ENCODE data around the gene BEND4.

The BEND4 gene

GRCh38 chr4:42142591-42142990, 9.9 kb downstream of the BEND4 start:
- Histone ChIP-seq H2BK15ac (ENCODE audit: low read depth, poor library complexity, severe bottlenecking) (no peak overlapping the region), H2BK5ac (ENCODE audit: low read depth, low read length, poor library complexity, severe bottlenecking) (no peak overlapping the region), H3K9me3 (ENCODE audit: control insufficient read depth, low read length) (no peaks in the 10 kb centered on the region), H3K4me3 (ENCODE audit: insufficient read depth in 1 of 2, low read depth in 1 of 2, low read length in 2 of 2) (no peak overlapping the region), H3K14ac (ENCODE audit: low read length in 2 of 2) (no peak overlapping the region), H2BK12ac (ENCODE audit: low read length in 2 of 2) (no peak overlapping the region), H3K4ac (ENCODE audit: low read depth in 1 of 2, low read length in 2 of 2) (no peak overlapping the region), H3K18ac (ENCODE audit: low read depth in 1 of 2, low read length in 2 of 2) (no peak overlapping the region), H2BK120ac (ENCODE audit: low read depth, low read length) (no peak overlapping the region), H3K23ac (ENCODE audit: low read length in 2 of 2) (no peak overlapping the region), H3K27me3 (ENCODE audit: control insufficient read depth in 1 of 2, insufficient read depth in 1 of 2, low read length in 2 of 2) (peaks cover 15 to 17% of the 10 kb centered on the region in 2 experiments), H2AK5ac (ENCODE audit: low read length, severe bottlenecking) (no peak overlapping the region), H3K4me1 (ENCODE audit: control insufficient read depth, insufficient read depth, low read depth, low read length) (no peaks in the 10 kb centered on the region), H3K9ac (ENCODE audit: low read length) (no peak overlapping the region), H4K8ac (ENCODE audit: low read length) (no peak overlapping the region), H3K4me2 (ENCODE audit: low read length, poor library complexity, severe bottlenecking) (no peak overlapping the region), H2AFZ (ENCODE audit: low read depth, low read length) (no peak overlapping the region), H3K27ac (ENCODE audit: low read length, poor library complexity, severe bottlenecking) (no peak overlapping the region), H3K79me1 (replicated peaks; ENCODE audit: low read length, poor library complexity, severe bottlenecking) (no peaks in the 10 kb centered on the region), H4K91ac (ENCODE audit: low read length) (no peak overlapping the region), H3K36me3 (ENCODE audit: control insufficient read depth in 1 of 2, insufficient read depth in 2 of 2, low read depth in 1 of 2, low read length in 2 of 2) (no peaks in the 10 kb centered on the region)
- DNase-seq, result no peak
- WGBS, result 61% methylated on average over 3 of the region's 4 CpGs

GRCh38 chr4:42136371-42136770, 16.1 kb downstream of the BEND4 start:
- no peaks in the 10 kb centered on the region for H3K4me1 ChIP-seq (ENCODE audit: control insufficient read depth, insufficient read depth, low read depth, low read length)
- no peak overlapping the region for H2BK120ac ChIP-seq (ENCODE audit: low read depth, low read length)
- no peak overlapping the region for H3K18ac ChIP-seq (ENCODE audit: low read depth in 1 of 2, low read length in 2 of 2)
- no peak overlapping the region for H3K27ac ChIP-seq (ENCODE audit: low read length, poor library complexity, severe bottlenecking)
- H3K36me3 ChIP-seq (ENCODE audit: control insufficient read depth in 1 of 2, insufficient read depth in 2 of 2, low read depth in 1 of 2, low read length in 2 of 2), result no peaks in the 10 kb centered on the region
- H3K23ac ChIP-seq (ENCODE audit: low read length in 2 of 2), result no peak overlapping the region
- no peak overlapping the region for H4K91ac ChIP-seq (ENCODE audit: low read length)
- H2AK5ac ChIP-seq (ENCODE audit: low read length, severe bottlenecking), result no peak overlapping the region
- H3K27me3 ChIP-seq (ENCODE audit: control insufficient read depth in 1 of 2, insufficient read depth in 1 of 2, low read length in 2 of 2), result peaks cover 2 to 9% of the 10 kb centered on the region in 2 experiments
- DNase-seq, result no peak
- H2BK12ac ChIP-seq (ENCODE audit: low read length in 2 of 2), result no peak overlapping the region
- no peaks in the 10 kb centered on the region for H3K9me3 ChIP-seq (ENCODE audit: control insufficient read depth, low read length)
- no peak overlapping the region for H4K8ac ChIP-seq (ENCODE audit: low read length)
- no peak overlapping the region for H3K4ac ChIP-seq (ENCODE audit: low read depth in 1 of 2, low read length in 2 of 2)
- no peak overlapping the region for H2BK5ac ChIP-seq (ENCODE audit: low read depth, low read length, poor library complexity, severe bottlenecking)
- no peak overlapping the region for H3K9ac ChIP-seq (ENCODE audit: low read length)
- no peak overlapping the region for H3K4me3 ChIP-seq (ENCODE audit: insufficient read depth in 1 of 2, low read depth in 1 of 2, low read length in 2 of 2)
- no peaks in the 10 kb centered on the region for H3K79me1 ChIP-seq (replicated peaks; ENCODE audit: low read length, poor library complexity, severe bottlenecking)
- H3K14ac ChIP-seq (ENCODE audit: low read length in 2 of 2), result no peak overlapping the region
- no peak overlapping the region for H2AFZ ChIP-seq (ENCODE audit: low read depth, low read length)
- no peak overlapping the region for H3K4me2 ChIP-seq (ENCODE audit: low read length, poor library complexity, severe bottlenecking)
- 82% methylated on average over 3 of the region's 3 CpGs for WGBS
- H2BK15ac ChIP-seq (ENCODE audit: low read depth, poor library complexity, severe bottlenecking), result no peak overlapping the region

GRCh38 chr4:42133006-42133405, 19.4 kb downstream of the BEND4 start:
- H3K27me3 ChIP-seq (ENCODE audit: control insufficient read depth in 1 of 2, insufficient read depth in 1 of 2, low read length in 2 of 2), result peaks cover 2 to 4% of the 10 kb centered on the region in 2 experiments
- H4K8ac ChIP-seq (ENCODE audit: low read length), result no peak overlapping the region
- no CpG with 5 or more reads among the region's 1 CpG for WGBS
- H2AK5ac ChIP-seq (ENCODE audit: low read length, severe bottlenecking), result no peak overlapping the region
- H3K4me3 ChIP-seq (ENCODE audit: insufficient read depth in 1 of 2, low read depth in 1 of 2, low read length in 2 of 2), result no peak overlapping the region
- no peak overlapping the region for H4K91ac ChIP-seq (ENCODE audit: low read length)
- H3K18ac ChIP-seq (ENCODE audit: low read depth in 1 of 2, low read length in 2 of 2), result no peak overlapping the region
- H3K14ac ChIP-seq (ENCODE audit: low read length in 2 of 2), result no peak overlapping the region
- H2BK15ac ChIP-seq (ENCODE audit: low read depth, poor library complexity, severe bottlenecking), result no peak overlapping the region
- H3K4me1 ChIP-seq (ENCODE audit: control insufficient read depth, insufficient read depth, low read depth, low read length), result no peaks in the 10 kb centered on the region
- H3K4me2 ChIP-seq (ENCODE audit: low read length, poor library complexity, severe bottlenecking), result no peak overlapping the region
- H3K36me3 ChIP-seq (ENCODE audit: control insufficient read depth in 1 of 2, insufficient read depth in 2 of 2, low read depth in 1 of 2, low read length in 2 of 2), result no peaks in the 10 kb centered on the region
- H3K9ac ChIP-seq (ENCODE audit: low read length), result no peak overlapping the region
- H2BK12ac ChIP-seq (ENCODE audit: low read length in 2 of 2), result no peak overlapping the region
- no peak overlapping the region for H3K4ac ChIP-seq (ENCODE audit: low read depth in 1 of 2, low read length in 2 of 2)
- H2AFZ ChIP-seq (ENCODE audit: low read depth, low read length), result no peak overlapping the region
- no peak overlapping the region for H2BK120ac ChIP-seq (ENCODE audit: low read depth, low read length)
- H3K9me3 ChIP-seq (ENCODE audit: control insufficient read depth, low read length), result no peaks in the 10 kb centered on the region
- no peak overlapping the region for H3K23ac ChIP-seq (ENCODE audit: low read length in 2 of 2)
- DNase-seq, result no peak
- H3K27ac ChIP-seq (ENCODE audit: low read length, poor library complexity, severe bottlenecking), result no peak overlapping the region
- no peak overlapping the region for H2BK5ac ChIP-seq (ENCODE audit: low read depth, low read length, poor library complexity, severe bottlenecking)
- H3K79me1 ChIP-seq (replicated peaks; ENCODE audit: low read length, poor library complexity, severe bottlenecking), result no peaks in the 10 kb centered on the region

- no peak overlapping the region for H3K18ac ChIP-seq (ENCODE audit: low read depth in 1 of 2, low read length in 2 of 2)
Measured at GRCh38 chr4:42132099-42132498, 20.4 kb downstream of the BEND4 start.

More at GRCh38 chr4:42132099-42132498, 20.4 kb downstream of the BEND4 start:
- H2AK5ac ChIP-seq (ENCODE audit: low read length, severe bottlenecking), result no peak overlapping the region
- H3K27ac ChIP-seq (ENCODE audit: low read length, poor library complexity, severe bottlenecking), result no peak overlapping the region
- H2BK120ac ChIP-seq (ENCODE audit: low read depth, low read length), result no peak overlapping the region
- no peaks in the 10 kb centered on the region for H3K79me1 ChIP-seq (replicated peaks; ENCODE audit: low read length, poor library complexity, severe bottlenecking)
- no peaks in the 10 kb centered on the region for H3K9me3 ChIP-seq (ENCODE audit: control insufficient read depth, low read length)
- no peak overlapping the region for H3K14ac ChIP-seq (ENCODE audit: low read length in 2 of 2)
- H3K4ac ChIP-seq (ENCODE audit: low read depth in 1 of 2, low read length in 2 of 2), result no peak overlapping the region
- no peak overlapping the region for H4K91ac ChIP-seq (ENCODE audit: low read length)
- no peak overlapping the region for H3K4me2 ChIP-seq (ENCODE audit: low read length, poor library complexity, severe bottlenecking)
- peaks cover 2 to 4% of the 10 kb centered on the region in 2 experiments for H3K27me3 ChIP-seq (ENCODE audit: control insufficient read depth in 1 of 2, insufficient read depth in 1 of 2, low read length in 2 of 2)
- H3K9ac ChIP-seq (ENCODE audit: low read length), result no peak overlapping the region
- H3K23ac ChIP-seq (ENCODE audit: low read length in 2 of 2), result no peak overlapping the region
- no peak overlapping the region for H2BK12ac ChIP-seq (ENCODE audit: low read length in 2 of 2)
- H2BK5ac ChIP-seq (ENCODE audit: low read depth, low read length, poor library complexity, severe bottlenecking), result no peak overlapping the region
- no peaks in the 10 kb centered on the region for H3K4me1 ChIP-seq (ENCODE audit: control insufficient read depth, insufficient read depth, low read depth, low read length)
- H2AFZ ChIP-seq (ENCODE audit: low read depth, low read length), result no peak overlapping the region
- DNase-seq, result no peak
- H4K8ac ChIP-seq (ENCODE audit: low read length), result no peak overlapping the region
- no peak overlapping the region for H3K4me3 ChIP-seq (ENCODE audit: insufficient read depth in 1 of 2, low read depth in 1 of 2, low read length in 2 of 2)
- H2BK15ac ChIP-seq (ENCODE audit: low read depth, poor library complexity, severe bottlenecking), result no peak overlapping the region
- no peaks in the 10 kb centered on the region for H3K36me3 ChIP-seq (ENCODE audit: control insufficient read depth in 1 of 2, insufficient read depth in 2 of 2, low read depth in 1 of 2, low read length in 2 of 2)
- 84% methylated on average over 5 of the region's 7 CpGs for WGBS

Measured in mesenchymal stem cell (in vitro differentiated cells and primary cell).